Epithelial cell of proximal tubule (primary cell): Measurements from ENCODE around the gene GPR160. TPM values are rescaled to one million over a fixed set of nuclear protein-coding genes. Genes with fewer than 3 reads are reported as not detected.

Source experiments
- DNase-seq: peaks from one replicate; pipeline ENCODE4 v3.0.0-alpha.2; 2011; ENCODE audit warnings: low read depth
- H3K4me3 ChIP-seq: 2 replicates; pipeline ENCODE4 v1.5.1; 2011; ENCODE audit warnings: low read depth, mild to moderate bottlenecking, low read length
- total RNA-seq: library from RNA; depleted of rRNA; stranded (reverse); fragments of >200 nt; gene quantifications from 2 replicates; pipeline ENCODE4 v1.2.3, GENCODE V29; 2015
- TF ChIP-seq, protein P1 (sequence below): conservative IDR thresholded peaks from 2 replicates; pipeline ENCODE4 v1.5.1; 2012; ENCODE audit warnings: low read depth, mild to moderate bottlenecking, low read length

The GPR160 gene
- total RNA-seq, 1 donor from 2014 or later, result 23.9 TPM

DNA sequence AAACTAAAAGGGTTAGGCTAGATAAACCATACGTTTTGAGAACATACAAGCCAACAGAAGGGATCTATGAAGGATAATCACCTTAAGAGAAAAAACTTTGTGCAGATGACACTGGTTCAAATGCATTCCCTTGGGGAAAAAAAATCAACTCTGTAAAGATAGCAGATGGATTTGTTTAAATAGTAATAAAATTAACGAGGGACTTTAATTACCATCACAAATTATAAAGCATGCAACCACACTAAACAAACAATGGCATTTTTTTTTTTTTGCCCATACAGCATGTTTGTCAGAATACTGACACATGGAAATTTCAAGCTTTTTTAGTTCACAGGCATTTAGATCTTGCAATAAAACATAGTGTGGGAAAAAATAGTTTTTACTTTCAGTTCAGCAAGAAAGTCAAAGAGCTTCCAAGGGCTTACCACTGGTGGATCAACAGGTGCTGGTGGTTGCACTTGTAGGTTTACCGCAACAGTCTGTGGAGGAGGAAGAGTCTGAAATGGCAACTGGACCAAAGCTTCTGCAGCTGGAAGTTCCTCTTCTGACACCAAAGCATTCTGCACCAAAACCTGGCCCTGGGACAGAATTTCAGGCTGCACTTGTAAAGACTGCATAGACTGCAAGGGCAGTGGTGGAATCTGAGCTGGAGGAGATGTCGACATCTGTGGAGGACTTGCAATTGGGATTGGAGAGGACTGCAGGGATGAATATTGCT, 90.6 kb downstream of the GPR160 start:
- TF ChIP-seq, protein P1, sequence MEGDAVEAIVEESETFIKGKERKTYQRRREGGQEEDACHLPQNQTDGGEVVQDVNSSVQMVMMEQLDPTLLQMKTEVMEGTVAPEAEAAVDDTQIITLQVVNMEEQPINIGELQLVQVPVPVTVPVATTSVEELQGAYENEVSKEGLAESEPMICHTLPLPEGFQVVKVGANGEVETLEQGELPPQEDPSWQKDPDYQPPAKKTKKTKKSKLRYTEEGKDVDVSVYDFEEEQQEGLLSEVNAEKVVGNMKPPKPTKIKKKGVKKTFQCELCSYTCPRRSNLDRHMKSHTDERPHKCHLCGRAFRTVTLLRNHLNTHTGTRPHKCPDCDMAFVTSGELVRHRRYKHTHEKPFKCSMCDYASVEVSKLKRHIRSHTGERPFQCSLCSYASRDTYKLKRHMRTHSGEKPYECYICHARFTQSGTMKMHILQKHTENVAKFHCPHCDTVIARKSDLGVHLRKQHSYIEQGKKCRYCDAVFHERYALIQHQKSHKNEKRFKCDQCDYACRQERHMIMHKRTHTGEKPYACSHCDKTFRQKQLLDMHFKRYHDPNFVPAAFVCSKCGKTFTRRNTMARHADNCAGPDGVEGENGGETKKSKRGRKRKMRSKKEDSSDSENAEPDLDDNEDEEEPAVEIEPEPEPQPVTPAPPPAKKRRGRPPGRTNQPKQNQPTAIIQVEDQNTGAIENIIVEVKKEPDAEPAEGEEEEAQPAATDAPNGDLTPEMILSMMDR, result no peak
- no peak overlapping the region for H3K4me3 ChIP-seq
- DNase-seq, result no peak

DNA sequence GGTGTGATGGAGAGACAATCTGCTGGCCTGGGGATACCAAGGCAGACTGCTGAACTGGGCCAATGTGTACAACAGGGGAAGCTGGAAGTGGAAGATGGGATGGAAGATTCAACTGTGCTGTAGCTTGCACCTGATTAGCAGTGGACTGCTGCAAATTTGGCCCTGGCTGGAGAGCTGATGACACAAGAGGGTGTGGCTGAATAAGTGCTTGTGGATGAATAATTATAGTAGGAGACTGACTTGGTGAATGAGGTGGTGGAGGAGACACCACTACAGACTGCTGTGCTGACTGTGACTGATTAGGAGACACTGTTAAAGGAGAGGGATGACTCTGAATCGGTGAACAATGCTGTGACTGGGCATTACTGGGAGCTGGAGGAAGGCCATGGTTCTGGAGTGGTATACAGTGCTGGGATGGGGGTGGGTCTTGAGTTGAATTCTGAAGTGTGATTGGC, 91.2 kb downstream of the GPR160 start:
- no peak for DNase-seq
- TF ChIP-seq, protein P1, result no peak
- no peak overlapping the region for H3K4me3 ChIP-seq

DNA sequence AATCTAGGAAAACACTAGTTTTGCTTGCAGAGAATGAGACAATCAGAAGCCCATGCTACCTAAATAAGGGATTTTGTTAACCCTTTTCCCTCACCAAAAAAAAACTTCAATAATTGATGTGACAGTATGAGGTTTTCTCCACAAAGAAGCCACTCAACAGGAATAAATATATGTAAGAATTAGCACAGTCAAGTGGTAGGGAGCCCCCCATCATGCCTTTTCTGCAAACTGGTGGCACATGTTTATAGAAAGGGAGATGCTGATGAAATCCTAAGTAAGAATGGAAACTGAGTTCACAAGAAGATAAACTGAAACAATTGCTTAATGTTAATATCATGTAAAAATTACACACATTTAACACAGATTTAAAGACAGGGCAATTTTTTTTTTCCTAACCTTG, 92.7 kb downstream of the GPR160 start:
- no peak for DNase-seq
- TF ChIP-seq, protein P1, result no peak
- no peak overlapping the region for H3K4me3 ChIP-seq

DNA sequence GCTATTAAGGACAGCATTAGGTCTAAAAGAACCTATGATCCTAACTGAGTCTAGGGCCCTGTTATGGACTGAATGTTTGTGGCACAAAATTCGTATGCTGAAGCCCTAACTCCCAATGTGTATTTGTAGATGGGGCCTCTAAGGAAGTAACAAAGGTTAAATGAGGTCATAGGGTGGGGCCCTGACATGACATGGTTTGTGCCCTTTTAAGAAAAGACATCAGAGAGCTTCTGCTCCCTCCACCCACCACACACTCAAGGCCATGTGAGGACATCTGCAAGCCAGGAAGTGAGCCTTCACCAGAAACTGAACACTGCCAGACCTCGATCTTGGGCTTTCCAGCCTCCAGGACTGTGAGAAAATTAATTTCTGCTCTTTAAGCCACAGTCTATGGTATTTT, 94.5 kb downstream of the GPR160 start:
- H3K4me3 ChIP-seq, result no peak overlapping the region
- TF ChIP-seq, protein P1, result no peak
- no peak for DNase-seq

Other genes starting within 250 kb of the GPR160 start
- 0.07 TPM in 1 of 2 replicates, not detected in the other for gene LRRIQ4, start 225.1 kb upstream of the GPR160 start, total RNA-seq
- 9.8 and 17.1 TPM in 2 replicates for gene LRRC34, start 225.1 kb upstream of the GPR160 start, total RNA-seq
- 0.14 TPM in 1 of 2 replicates, not detected in the other for gene LRRC31, start 168.1 kb upstream of the GPR160 start, total RNA-seq
- gene SAMD7, start 126.4 kb upstream of the GPR160 start, total RNA-seq, result not detected in 2 replicates
- gene SEC62, start 71.2 kb upstream of the GPR160 start, total RNA-seq, result 24.7 and 34.8 TPM in 2 replicates
- 13.0 and 18.5 TPM in 2 replicates for gene PHC3, start 143.7 kb downstream of the GPR160 start, total RNA-seq
- 48.0 and 48.6 TPM in 2 replicates for gene PRKCI, start 184.4 kb downstream of the GPR160 start, total RNA-seq